ENCODE measurements around the gene MINDY4B.

MINDY4B gene

GRCh38 chr3:150905746-150906145 is 507 bp upstream of the MINDY4B start:
- in situ Hi-C loops (cut with MboI; ENCODE audit: low pct_unique_long_range_greater_than_20kb, low sequenced_read_pairs, unreplicated experiment) = no loop called here
- no peak for TF ChIP-seq CTCF (IDR thresholded peaks at IDR 0.05; ENCODE audit: extremely low read depth, insufficient read depth, missing control alignments)
- DNase-seq (ENCODE audit: low spot score) = no peak

DNA sequence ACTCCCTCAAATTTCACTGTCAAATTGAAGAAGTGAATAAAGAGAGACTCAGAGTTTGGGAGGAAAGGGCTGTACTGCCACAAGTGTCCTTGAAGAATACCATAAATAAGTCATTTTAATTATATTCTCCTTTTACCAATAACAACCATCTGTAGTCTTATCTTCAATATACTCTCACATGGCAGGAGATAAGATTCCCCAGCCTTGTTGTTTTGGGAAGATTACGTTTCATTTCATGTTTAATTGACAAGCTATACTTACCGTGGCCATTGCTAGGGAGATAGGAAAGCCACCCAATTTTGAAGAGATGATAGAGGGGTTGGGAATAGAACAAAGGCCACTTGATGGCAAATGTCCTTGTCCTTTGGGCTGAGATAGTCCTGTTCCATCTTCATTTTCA is 2.3 kb downstream of the MINDY4B start:
- DNase-seq (ENCODE audit: low spot score) = no peak
- TF ChIP-seq CTCF (IDR thresholded peaks at IDR 0.05; ENCODE audit: extremely low read depth, insufficient read depth, missing control alignments) = no peak
- in situ Hi-C loops (cut with MboI; ENCODE audit: low pct_unique_long_range_greater_than_20kb, low sequenced_read_pairs, unreplicated experiment) = no loop called here

DNA sequence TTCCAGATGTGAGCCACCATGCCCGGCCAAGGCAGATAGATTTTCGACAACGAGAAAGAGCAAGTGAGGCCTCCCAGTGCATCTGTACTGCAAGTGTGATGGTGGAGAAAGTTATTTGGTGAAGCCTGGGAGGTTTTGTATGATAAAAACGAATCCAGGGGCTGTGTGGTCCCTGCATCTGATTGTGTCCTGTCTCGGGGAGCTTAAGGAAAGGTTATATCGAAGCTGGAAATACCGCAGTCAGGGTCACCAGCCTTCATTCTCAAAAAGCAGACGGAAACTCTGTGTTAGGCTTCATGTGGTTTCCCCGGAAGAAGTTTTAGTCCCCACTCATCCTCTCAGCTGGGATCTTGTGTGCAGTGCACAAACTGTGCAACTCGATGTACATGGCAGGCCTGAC is 3.4 kb downstream of the MINDY4B start:
- no peak for TF ChIP-seq CTCF (IDR thresholded peaks at IDR 0.05; ENCODE audit: extremely low read depth, insufficient read depth, missing control alignments)
- no peak for DNase-seq (ENCODE audit: low spot score)
- in situ Hi-C loops (cut with MboI; ENCODE audit: low pct_unique_long_range_greater_than_20kb, low sequenced_read_pairs, unreplicated experiment) = no loop called here

- in situ Hi-C loops (cut with MboI; ENCODE audit: low pct_unique_long_range_greater_than_20kb, low sequenced_read_pairs, unreplicated experiment) = no loop called here
- no peak for TF ChIP-seq CTCF (IDR thresholded peaks at IDR 0.05; ENCODE audit: extremely low read depth, insufficient read depth, missing control alignments)
- DNase-seq (ENCODE audit: low spot score) = no peak
Measured at GRCh38 chr3:150899141-150899540, 6.1 kb downstream of the MINDY4B start.

DNA sequence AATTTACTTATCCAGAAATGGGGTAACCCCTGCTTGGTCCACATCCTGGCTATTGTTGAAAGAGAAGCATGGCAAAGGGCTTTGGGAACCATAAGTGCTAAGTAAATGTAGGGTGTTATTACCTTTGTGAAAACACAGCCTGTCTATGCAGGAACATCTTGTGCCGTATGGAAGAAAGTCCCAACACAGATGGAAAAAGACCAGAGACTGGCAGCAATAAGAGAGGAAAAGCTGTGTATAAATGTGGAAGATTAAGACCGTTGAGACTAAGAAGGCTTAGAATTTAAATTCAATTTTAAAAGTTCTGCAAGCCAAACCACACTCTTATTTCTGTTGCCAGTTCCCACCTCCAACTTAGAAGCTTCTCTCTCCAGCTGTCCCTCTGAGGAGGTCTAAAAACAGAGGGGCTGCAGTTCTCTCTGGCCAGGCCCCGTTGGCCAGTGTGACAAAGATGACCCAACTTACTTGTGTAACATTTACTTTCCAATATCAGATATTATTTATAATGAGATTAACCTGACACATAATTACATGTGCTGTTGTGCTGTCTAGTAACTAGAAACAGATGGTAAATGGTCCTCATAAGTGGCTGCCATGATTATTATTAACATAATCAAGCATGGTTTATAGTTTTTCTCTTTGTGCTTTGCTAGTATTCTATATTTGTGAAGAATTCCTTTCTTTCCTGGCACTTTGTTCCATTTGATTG is 7.0 kb downstream of the MINDY4B start:
- in situ Hi-C loops (cut with MboI; ENCODE audit: low pct_unique_long_range_greater_than_20kb, low sequenced_read_pairs, unreplicated experiment) = no loop called here
- TF ChIP-seq CTCF (IDR thresholded peaks at IDR 0.05; ENCODE audit: extremely low read depth, insufficient read depth, missing control alignments) = no peak
- no peak for DNase-seq (ENCODE audit: low spot score)

- no peak for DNase-seq (ENCODE audit: low spot score)
- in situ Hi-C loops (cut with MboI; ENCODE audit: low pct_unique_long_range_greater_than_20kb, low sequenced_read_pairs, unreplicated experiment) = no loop called here
- TF ChIP-seq CTCF (IDR thresholded peaks at IDR 0.05; ENCODE audit: extremely low read depth, insufficient read depth, missing control alignments) = no peak
Measured at GRCh38 chr3:150897592-150897991, 7.6 kb downstream of the MINDY4B start.

Data from GM13977 (cell line).